ENCODE results near the gene TMEM178A. TPM values are rescaled to one million over a fixed set of nuclear protein-coding genes. Genes with fewer than 3 reads are reported as not detected.

Gene TMEM178A
- total RNA-seq, 1 experiment from 2014 or later, result 7.5 TPM

GRCh38 chr2:39704540-39704939 is 38.8 kb downstream of the TMEM178A start:
- Histone ChIP-seq H2BK120ac (ENCODE audit: low read depth, low read length, poor library complexity, severe bottlenecking) (no peak overlapping the region), H3K79me2 (ENCODE audit: insufficient read depth, low read length) (no peaks in the 10 kb centered on the region), H3T11ph (ENCODE audit: low read length) (no peak overlapping the region), H4K91ac (ENCODE audit: insufficient read length, low read depth, low read length) (no peak overlapping the region), H4K8ac (replicated peaks; ENCODE audit: insufficient read length, low read depth, low read length) (no peak overlapping the region), H3K79me1 (ENCODE audit: insufficient read depth, low read depth, low read length, poor library complexity, severe bottlenecking) (no peaks in the 10 kb centered on the region), H3K4me1 (ENCODE audit: insufficient read depth, low read length) (no peaks in the 10 kb centered on the region), H3K27ac (ENCODE audit: insufficient read length, low read depth, low read length) (no peak overlapping the region), H3K9ac (ENCODE audit: extremely low read depth, insufficient read length, low read length) (no peak overlapping the region), H3K18ac (ENCODE audit: insufficient read length, low read depth, low read length) (no peak overlapping the region), H2AK5ac (ENCODE audit: insufficient read length, low read length) (no peak overlapping the region), H2BK5ac (ENCODE audit: insufficient read length, low read length) (no peak overlapping the region), H4K20me1 (ENCODE audit: control insufficient read depth, insufficient read depth, insufficient read length) (no peaks in the 10 kb centered on the region), H3K23ac (ENCODE audit: insufficient read length, low read depth, low read length) (no peak overlapping the region), H3K4me2 (ENCODE audit: insufficient read depth, insufficient read length, low read length) (no peak overlapping the region), H3K9me3 (ENCODE audit: control insufficient read depth, low read depth, low read length) (peaks cover 5% of the 10 kb centered on the region), H2BK12ac (ENCODE audit: insufficient read length, low read depth, low read length) (no peak overlapping the region), H4K5ac (ENCODE audit: insufficient read length, low read depth, low read length) (no peak overlapping the region), H2BK15ac (ENCODE audit: low read depth, low read length) (no peak overlapping the region), H3K4ac (ENCODE audit: low read depth, low read length) (no peak overlapping the region), H2BK20ac (ENCODE audit: low read depth, low read length, poor library complexity, severe bottlenecking) (no peak overlapping the region), H3K23me2 (ENCODE audit: insufficient read length, low read depth, low read length, poor library complexity, severe bottlenecking) (no peaks in the 10 kb centered on the region), H3K56ac (ENCODE audit: insufficient read length, low read depth, low read length) (no peak overlapping the region), H3K27me3 (ENCODE audit: insufficient read depth, low read length) (no peaks in the 10 kb centered on the region), H3K14ac (ENCODE audit: insufficient read depth, low read length) (no peak overlapping the region), H2AFZ (ENCODE audit: low read length) (no peak overlapping the region)
- Mint-ChIP-seq H3K27me3 (ENCODE audit: low read depth) (no peaks in the 10 kb centered on the region), H3K27ac (no peak overlapping the region; a peak in 1 of 7 replicates), H3K9me3 (peaks cover 22 to 25% of the 10 kb centered on the region in 2 experiments), H3K4me1 (no peaks in the 10 kb centered on the region), H3K36me3 (ENCODE audit: insufficient read depth in 1 of 3, low read depth in 3 of 3) (peaks cover 13 to 30% (median 21%) of the 10 kb centered on the region in 3 experiments), H3K4me3 (no peak overlapping the region)
- TF ChIP-seq, protein P1, sequence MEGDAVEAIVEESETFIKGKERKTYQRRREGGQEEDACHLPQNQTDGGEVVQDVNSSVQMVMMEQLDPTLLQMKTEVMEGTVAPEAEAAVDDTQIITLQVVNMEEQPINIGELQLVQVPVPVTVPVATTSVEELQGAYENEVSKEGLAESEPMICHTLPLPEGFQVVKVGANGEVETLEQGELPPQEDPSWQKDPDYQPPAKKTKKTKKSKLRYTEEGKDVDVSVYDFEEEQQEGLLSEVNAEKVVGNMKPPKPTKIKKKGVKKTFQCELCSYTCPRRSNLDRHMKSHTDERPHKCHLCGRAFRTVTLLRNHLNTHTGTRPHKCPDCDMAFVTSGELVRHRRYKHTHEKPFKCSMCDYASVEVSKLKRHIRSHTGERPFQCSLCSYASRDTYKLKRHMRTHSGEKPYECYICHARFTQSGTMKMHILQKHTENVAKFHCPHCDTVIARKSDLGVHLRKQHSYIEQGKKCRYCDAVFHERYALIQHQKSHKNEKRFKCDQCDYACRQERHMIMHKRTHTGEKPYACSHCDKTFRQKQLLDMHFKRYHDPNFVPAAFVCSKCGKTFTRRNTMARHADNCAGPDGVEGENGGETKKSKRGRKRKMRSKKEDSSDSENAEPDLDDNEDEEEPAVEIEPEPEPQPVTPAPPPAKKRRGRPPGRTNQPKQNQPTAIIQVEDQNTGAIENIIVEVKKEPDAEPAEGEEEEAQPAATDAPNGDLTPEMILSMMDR (conservative IDR thresholded peaks at IDR 0.05), result no peak
- no CpG with 5 or more reads among the region's 3 CpGs for WGBS (ENCODE audit: extremely low coverage, insufficient read length, low lambda C conversion rate)
- no peak for DNase-seq

Measured in H9 (cell line).